ACC112 (cell line): Measurements from ENCODE around the gene CDRT4.

Experiments used
- H2AFZ ChIP-seq: fragments of 200-600 bp; sonication (generic); one replicate; pipeline ENCODE4 v1.6.0; 2017; ENCODE audit warnings: antibody characterized with exemption, low read length; ENCODE audit not compliant: unreplicated experiment
- H3K27ac ChIP-seq: fragments of 200-600 bp; sonication (generic); 2 replicates; pipeline ENCODE4 v1.5.1; 2014; ENCODE audit warnings: low read depth, mild to moderate bottlenecking, antibody characterized with exemption, low read length, moderate library complexity
- H3K27me3 ChIP-seq: fragments of 200-600 bp; sonication (generic); 2 replicates; pipeline ENCODE4 v1.6.1; 2014; ENCODE audit warnings: mild to moderate bottlenecking, antibody characterized with exemption, low read length, moderate library complexity, mixed read lengths; ENCODE audit not compliant: insufficient read depth
- H3K36me3 ChIP-seq: fragments of 200-600 bp; sonication (generic); 2 replicates; pipeline ENCODE4 v1.6.1; 2016; ENCODE audit warnings: mild to moderate bottlenecking, antibody characterized with exemption, low read length, moderate library complexity, mixed read lengths; ENCODE audit not compliant: insufficient read depth
- H3K4me1 ChIP-seq: fragments of 200-600 bp; sonication (generic); one replicate; pipeline ENCODE4 v1.6.1; 2016; ENCODE audit warnings: low read length, mixed read lengths; ENCODE audit not compliant: insufficient read depth, unreplicated experiment, control insufficient read depth
- H3K4me3 ChIP-seq: fragments of 200-600 bp; sonication (generic); 2 replicates; pipeline ENCODE4 v1.5.1; 2014; ENCODE audit warnings: mild to moderate bottlenecking, low read depth, low read length
- H3K79me2 ChIP-seq: fragments of 200-600 bp; sonication (generic); one replicate; pipeline ENCODE4 v1.6.0; 2016; ENCODE audit warnings: low read length; ENCODE audit not compliant: control insufficient read depth, unreplicated experiment, insufficient read depth

Gene CDRT4

GRCh38 chr17:15467592-15467991 lies at the start of gene CDRT4:
TSS of gene CDRT4 (minus strand) at chr17:15467621. CDS start at chr17:15440238, 27,383 bp downstream.
- no peak within 1 kb of the TSS for H2AFZ ChIP-seq
- H3K4me1 ChIP-seq, result peaks cover 7% of the 10 kb centered on the region
- H3K36me3 ChIP-seq, result peaks cover 2% of the 10 kb centered on the region; the same call in 1 of the 2 replicates
- H3K27me3 ChIP-seq, result no peaks in the 10 kb centered on the region
- H3K4me3 ChIP-seq, result no peak within 1 kb of the TSS
- no peak within 1 kb of the TSS for H3K27ac ChIP-seq
- H3K79me2 ChIP-seq, result no peaks in the 10 kb centered on the region

GRCh38 chr17:15516150-15516549 lies 48.7 kb upstream of the CDRT4 start:
- H3K27ac ChIP-seq, result peak overlapping the region; percentile 82
- H3K4me1 ChIP-seq, result peaks cover 40% of the 10 kb centered on the region
- peaks cover 30% of the 10 kb centered on the region for H3K36me3 ChIP-seq
- no peak overlapping the region; the same call in 1 of the 2 replicates for H3K4me3 ChIP-seq
- no peaks in the 10 kb centered on the region for H3K27me3 ChIP-seq
- H2AFZ ChIP-seq, result no peak overlapping the region
- H3K79me2 ChIP-seq, result no peaks in the 10 kb centered on the region

GRCh38 chr17:15514469-15514868 lies 47.0 kb upstream of the CDRT4 start:
- Histone ChIP-seq H3K36me3 (peaks cover 35% of the 10 kb centered on the region), H3K79me2 (no peaks in the 10 kb centered on the region), H3K4me3 (no peak overlapping the region), H3K27ac (no peak overlapping the region), H2AFZ (no peak overlapping the region), H3K4me1 (peaks cover 52% of the 10 kb centered on the region), H3K27me3 (no peaks in the 10 kb centered on the region)

- Histone ChIP-seq H3K4me3 (no peak overlapping the region), H2AFZ (no peak overlapping the region), H3K36me3 (peaks cover 35% of the 10 kb centered on the region), H3K79me2 (no peaks in the 10 kb centered on the region), H3K4me1 (peaks cover 52% of the 10 kb centered on the region), H3K27me3 (no peaks in the 10 kb centered on the region), H3K27ac (peak overlapping the region; percentile 48; the same call in 1 of the 2 replicates)
Observed at GRCh38 chr17:15513856-15514459, 46.5 kb upstream of the CDRT4 start.

GRCh38 chr17:15513058-15513791 lies 45.8 kb upstream of the CDRT4 start:
- 0 out of 2 replicates have a peak overlapping the region, but pooled peaks have one; percentile 11 for H3K4me3 ChIP-seq
- peak overlapping the region; percentile 48 for H3K27ac ChIP-seq
- peak overlapping the region; percentile 13 for H2AFZ ChIP-seq
- H3K36me3 ChIP-seq, result peaks cover 34% of the 10 kb centered on the region
- H3K27me3 ChIP-seq, result no peaks in the 10 kb centered on the region
- no peaks in the 10 kb centered on the region for H3K79me2 ChIP-seq
- H3K4me1 ChIP-seq, result peaks cover 52% of the 10 kb centered on the region

- Histone ChIP-seq H3K79me2 (no peaks in the 10 kb centered on the region), H3K27ac (no peak overlapping the region), H3K4me3 (no peak overlapping the region), H3K27me3 (no peaks in the 10 kb centered on the region), H2AFZ (no peak overlapping the region), H3K36me3 (peaks cover 26% of the 10 kb centered on the region), H3K4me1 (peaks cover 52% of the 10 kb centered on the region)
Observed at GRCh38 chr17:15512071-15512709, 44.8 kb upstream of the CDRT4 start.

- H3K36me3 ChIP-seq, result peaks cover 20% of the 10 kb centered on the region
- H3K4me3 ChIP-seq, result no peak overlapping the region
- peaks cover 47% of the 10 kb centered on the region for H3K4me1 ChIP-seq
- no peaks in the 10 kb centered on the region for H3K27me3 ChIP-seq
- H3K79me2 ChIP-seq, result no peaks in the 10 kb centered on the region
- no peak overlapping the region for H3K27ac ChIP-seq
- no peak overlapping the region for H2AFZ ChIP-seq
Observed at GRCh38 chr17:15511142-15511541, 43.7 kb upstream of the CDRT4 start.

- Histone ChIP-seq H2AFZ (no peak overlapping the region), H3K4me1 (peaks cover 41% of the 10 kb centered on the region), H3K4me3 (no peak overlapping the region), H3K79me2 (no peaks in the 10 kb centered on the region), H3K27ac (no peak overlapping the region), H3K27me3 (no peaks in the 10 kb centered on the region), H3K36me3 (peaks cover 14% of the 10 kb centered on the region)
Observed at GRCh38 chr17:15510361-15510760, 42.9 kb upstream of the CDRT4 start.

GRCh38 chr17:15509095-15509494 lies 41.7 kb upstream of the CDRT4 start:
- Histone ChIP-seq H2AFZ (no peak overlapping the region), H3K4me1 (peaks cover 31% of the 10 kb centered on the region), H3K36me3 (peaks cover 14% of the 10 kb centered on the region), H3K27me3 (no peaks in the 10 kb centered on the region), H3K79me2 (no peaks in the 10 kb centered on the region), H3K27ac (no peak overlapping the region), H3K4me3 (no peak overlapping the region)

GRCh38 chr17:15508466-15508865 lies 41.0 kb upstream of the CDRT4 start:
- no peak overlapping the region for H3K4me3 ChIP-seq
- no peak overlapping the region for H2AFZ ChIP-seq
- H3K4me1 ChIP-seq, result peaks cover 25% of the 10 kb centered on the region
- no peak overlapping the region for H3K27ac ChIP-seq
- H3K79me2 ChIP-seq, result no peaks in the 10 kb centered on the region
- H3K36me3 ChIP-seq, result peaks cover 14% of the 10 kb centered on the region
- no peaks in the 10 kb centered on the region for H3K27me3 ChIP-seq
